ENCODE measurements around the gene SERPINB7.

- TF ChIP-seq POLR2A (IDR thresholded peaks at IDR 0.05; ENCODE audit: low read length) (no peak), GATA1 (IDR thresholded peaks at IDR 0.05; ENCODE audit: low read depth, low read length) (no peak)
These were observed 17.7 kb upstream of the SERPINB7 start for GRCh38 chr18:63757541-63757940.
